NCI-H2107 treated with DMSO at 0.1 percent for 48 hours (cell line): Measurements from ENCODE around the gene NR4A2.

Source experiments
- DNase-seq: peaks from one replicate; lab custom pipeline; 2025; ENCODE audit not compliant: unreplicated experiment; lab: John Stamatoyannopoulos, UW

Gene NR4A2

DNA sequence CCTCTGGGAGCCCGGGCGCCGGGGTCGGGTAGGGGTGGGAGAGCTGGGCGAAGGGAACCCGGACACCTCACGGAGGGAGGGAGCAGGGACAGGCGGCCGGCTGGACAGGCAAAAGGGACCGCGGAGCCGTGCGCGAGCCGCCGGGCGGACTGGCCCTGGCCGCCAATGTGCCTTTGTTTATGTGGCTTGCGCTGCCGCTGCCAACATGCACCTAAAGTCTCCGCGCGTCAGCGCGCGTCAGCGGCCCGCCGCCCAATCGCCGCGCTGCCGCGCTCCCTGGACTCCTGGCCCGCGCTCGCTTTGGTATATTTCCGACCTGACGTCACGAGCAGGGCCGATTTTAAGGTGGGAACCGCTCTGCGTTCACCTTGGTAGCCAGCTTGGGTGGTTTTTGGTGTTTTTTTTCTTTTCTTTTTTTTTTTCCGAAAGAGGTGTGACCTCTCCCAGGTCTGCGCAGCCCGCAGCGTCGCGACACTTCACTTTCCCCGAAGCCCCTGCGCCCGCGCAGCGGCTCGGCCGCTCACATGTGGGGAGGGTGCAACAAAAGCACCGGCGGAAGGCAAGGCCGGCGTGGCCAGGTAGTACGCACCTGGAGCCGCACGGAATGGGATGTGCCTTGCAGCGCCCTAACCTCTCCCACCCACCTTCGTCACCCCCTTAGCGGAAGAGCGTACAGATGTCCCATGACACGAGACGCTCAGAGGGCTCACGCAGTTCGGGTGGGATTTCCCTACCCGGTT lies at the start of gene NR4A2:
Gene NR4A2 (minus strand): TSS at position 188 of the 740 bp plus-strand sequence. CDS start 2,535 bp downstream, outside the sequence.
- DNase-seq = peak; percentile 52

GRCh38 chr2:156380117-156380645 lies 47.7 kb upstream of the NR4A2 start:
- no peak for DNase-seq

- no peak for DNase-seq
Measured at GRCh38 chr2:156379714-156380113, 47.2 kb upstream of the NR4A2 start.

DNA sequence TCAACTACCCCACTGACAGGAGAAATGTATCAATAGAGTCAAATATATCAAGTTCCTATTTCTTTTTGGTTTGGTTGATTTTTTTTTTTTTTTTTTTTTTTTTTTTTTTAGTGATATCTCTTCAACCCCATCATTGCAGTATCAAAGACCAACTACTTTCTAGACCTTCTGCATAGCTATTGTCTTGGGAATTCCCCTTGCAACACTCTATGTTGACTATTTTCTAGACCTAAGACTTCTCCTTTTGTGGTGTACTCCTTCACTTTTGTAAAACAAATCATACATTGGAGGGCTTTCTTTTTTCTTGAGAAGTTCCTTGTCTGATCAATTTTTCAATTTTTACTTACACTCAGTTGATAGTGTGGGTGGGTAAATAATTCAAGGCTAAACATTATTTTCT lies 46.5 kb upstream of the NR4A2 start:
- no peak for DNase-seq

DNA sequence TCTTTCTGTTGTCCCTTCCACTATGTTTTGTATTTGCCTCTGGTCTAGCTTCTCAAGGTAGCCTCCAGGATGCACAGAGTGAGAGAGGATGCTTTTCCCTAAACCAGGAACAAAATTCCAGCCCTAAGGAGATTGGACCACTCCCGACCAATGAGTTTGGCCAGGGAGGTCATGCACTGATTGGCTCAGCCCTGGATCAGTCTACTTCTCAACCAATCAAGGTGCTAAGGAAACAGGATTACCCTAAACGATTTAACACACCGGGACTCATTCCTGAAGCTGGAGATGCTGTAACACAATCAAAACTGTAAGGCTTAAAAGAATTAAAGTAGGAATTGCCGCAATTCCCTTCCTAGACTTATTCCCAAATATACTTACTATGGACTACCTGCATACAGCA lies 34.2 kb upstream of the NR4A2 start:
- DNase-seq = no peak

GRCh38 chr2:156363141-156363540 lies 30.6 kb upstream of the NR4A2 start:
- no peak for DNase-seq

- DNase-seq = no peak
Measured at GRCh38 chr2:156356014-156356754, 23.7 kb upstream of the NR4A2 start.

- DNase-seq = no peak
Measured at GRCh38 chr2:156352911-156353310, 20.4 kb upstream of the NR4A2 start.

GRCh38 chr2:156350374-156351142 lies 18.0 kb upstream of the NR4A2 start:
- DNase-seq = no peak

DNA sequence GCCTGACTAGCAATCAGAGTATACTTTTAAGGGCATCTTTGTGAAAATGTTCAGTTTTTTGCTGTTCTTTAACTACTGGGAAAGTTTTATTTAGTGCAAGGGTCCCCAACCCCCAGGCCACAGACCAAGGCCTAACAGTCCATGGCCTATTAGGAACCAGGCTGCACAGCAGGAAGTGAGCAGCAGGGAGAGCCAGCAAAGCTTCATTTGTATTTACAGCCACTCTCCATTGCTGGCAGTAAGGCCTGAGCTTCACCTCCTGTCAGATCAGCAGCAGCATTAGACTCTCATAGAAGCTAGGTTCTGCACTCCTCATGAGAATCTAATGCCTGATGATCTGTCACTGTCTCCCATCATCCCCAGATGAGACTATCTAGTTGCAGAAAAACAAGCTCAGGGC lies 17.1 kb upstream of the NR4A2 start:
- DNase-seq = no peak

DNA sequence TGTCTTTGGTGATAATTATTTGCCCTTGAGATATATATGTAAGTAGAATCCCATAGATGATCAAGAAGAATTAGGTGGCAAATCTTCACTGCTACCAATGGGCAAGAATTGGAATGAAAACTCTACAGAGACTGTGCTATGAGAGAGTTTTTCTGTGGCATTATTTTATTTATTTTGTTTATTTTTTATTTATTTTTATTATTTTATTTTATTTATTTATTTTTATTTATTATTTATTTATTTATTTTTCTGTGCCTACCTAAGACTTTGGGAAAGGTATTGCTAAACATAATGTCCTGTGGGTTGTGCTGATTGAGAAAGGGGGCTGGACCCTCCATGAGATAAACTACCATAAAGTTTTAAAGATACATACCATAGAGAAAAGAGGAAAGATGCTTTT lies 16.6 kb upstream of the NR4A2 start:
- DNase-seq = no peak

GRCh38 chr2:156347431-156347830 lies 14.9 kb upstream of the NR4A2 start:
- no peak for DNase-seq

DNA sequence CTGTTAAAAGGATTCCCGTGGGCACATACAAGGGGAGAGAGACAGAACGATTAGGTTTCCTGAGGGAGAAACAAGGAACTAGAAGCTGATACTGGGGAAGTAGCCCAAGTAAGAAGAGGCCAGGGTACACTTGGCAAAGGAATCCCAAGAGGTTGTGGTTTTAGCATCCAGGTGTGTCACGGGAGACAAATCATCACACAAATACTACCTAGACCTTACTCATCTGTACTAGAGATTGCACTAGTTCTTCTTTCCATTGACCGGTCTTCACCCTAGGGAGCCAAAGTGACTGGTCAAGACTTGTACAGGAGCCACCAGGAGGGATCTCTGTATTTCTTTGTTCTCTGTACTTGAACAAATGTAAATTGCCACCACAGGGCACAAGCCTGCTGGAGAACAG lies 14.2 kb upstream of the NR4A2 start:
- no peak for DNase-seq

DNA sequence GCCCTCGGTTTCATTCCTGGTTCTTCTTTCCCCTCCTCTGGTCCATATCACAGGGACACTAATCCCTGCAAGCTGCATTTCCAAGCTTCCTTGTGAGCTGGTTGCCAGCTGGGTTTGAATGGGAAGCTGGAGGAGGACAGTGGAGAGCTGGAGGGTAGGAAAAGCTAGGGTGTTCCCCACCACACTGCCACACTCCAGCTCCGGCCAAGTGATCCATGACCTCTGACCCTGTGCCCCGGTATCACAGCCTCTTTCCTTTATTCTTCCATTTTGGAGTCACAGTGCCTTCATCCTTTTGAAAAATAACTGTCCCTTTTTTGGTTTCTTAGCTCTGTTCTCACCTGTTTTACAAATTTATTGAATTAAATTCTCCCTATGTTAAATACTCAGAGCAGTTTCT lies 13.1 kb upstream of the NR4A2 start:
- no peak for DNase-seq

DNA sequence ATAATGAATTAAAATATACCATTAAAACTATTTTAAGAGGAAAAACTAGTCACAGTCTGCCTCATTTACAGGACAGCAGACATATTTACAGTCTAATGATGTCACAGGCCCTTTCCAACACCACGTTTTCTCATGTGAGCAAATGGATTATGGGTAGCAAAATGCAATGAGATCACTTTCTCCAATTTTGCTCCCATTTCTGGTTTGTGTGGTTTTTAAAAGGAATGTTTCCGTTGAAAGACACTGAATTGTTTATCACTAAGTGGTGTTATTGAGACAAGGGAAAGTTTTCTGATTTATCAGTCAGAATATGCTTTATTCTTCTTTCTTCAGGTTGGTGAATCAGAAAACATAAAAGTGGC lies 11.4 kb upstream of the NR4A2 start:
- no peak for DNase-seq

DNA sequence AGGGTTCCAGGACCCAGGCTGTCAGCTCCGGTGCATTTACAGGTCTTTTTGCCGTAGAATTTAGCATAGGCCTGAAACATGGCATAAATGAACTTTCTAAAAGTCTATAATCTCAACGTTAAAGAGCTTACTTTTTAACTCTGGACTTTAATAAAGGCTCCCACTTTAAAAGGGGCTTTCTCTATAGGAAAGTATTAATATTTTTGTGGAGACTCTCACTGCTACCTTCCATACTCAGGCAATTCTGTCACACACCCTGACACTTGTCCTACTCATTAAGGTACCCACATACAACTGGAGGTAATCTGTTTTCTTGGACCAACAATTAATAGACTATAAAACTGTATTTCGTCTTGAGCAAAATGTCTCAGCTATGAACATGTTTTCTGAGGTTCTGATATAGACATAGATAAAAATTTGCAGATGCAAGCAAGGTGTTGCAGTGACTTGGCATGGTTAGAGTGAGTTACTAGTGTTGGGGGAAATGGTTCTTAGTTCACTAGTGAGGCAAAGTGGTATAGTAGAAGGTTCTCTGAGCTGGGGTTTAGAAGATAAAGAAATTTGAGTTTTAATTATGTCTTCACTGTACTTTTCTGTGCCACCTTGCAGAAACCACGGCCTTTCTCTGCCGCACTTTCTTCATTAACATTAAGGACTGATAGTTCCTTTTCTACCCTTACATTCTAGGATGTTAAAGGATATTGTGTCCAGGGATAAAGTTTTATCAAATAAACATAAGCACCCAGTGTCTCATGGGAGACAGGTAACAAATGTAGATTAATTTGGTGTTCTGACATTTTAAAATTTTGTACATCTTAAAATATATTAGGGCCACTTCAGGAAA lies 10.8 kb upstream of the NR4A2 start:
- DNase-seq = no peak

- DNase-seq = peak; percentile 48
Measured at GRCh38 chr2:156342254-156343095, 10.0 kb upstream of the NR4A2 start.

GRCh38 chr2:156341452-156342253 lies 9.1 kb upstream of the NR4A2 start:
- peak; percentile 64 for DNase-seq
